Thoracic aorta (tissue), 2 donors: ENCODE data around the gene ATP13A4. TPM values are rescaled to one million over a fixed set of nuclear protein-coding genes. Genes with fewer than 3 reads are reported as not detected.

Experiments used
- ATAC-seq: fragments of 150-250 bp; one replicate; pipeline ENCODE4 v1.8.0; 2017; ENCODE audit warnings: low read depth; ENCODE audit not compliant: insufficient number of reproducible peaks, low FRiP score
- DNase-seq: peaks from one replicate; pipeline ENCODE4 v3.0.0-alpha.2; 2020; ENCODE audit warnings: low spot score
- H3K27ac ChIP-seq, 2 donors: fragments of 200-600 bp; sonication (generic); 1 replicate in 1 of 2; 2 replicates in 1 of 2; pipeline ENCODE4 v1.5.1; 2016; ENCODE audit warnings: mild to moderate bottlenecking in 2 of 2, moderate library complexity in 2 of 2
- H3K27me3 ChIP-seq: fragments of 200-600 bp; sonication (generic); replicated peaks from 2 replicates; pipeline ENCODE4 v1.6.0; 2016; ENCODE audit warnings: mild to moderate bottlenecking; ENCODE audit not compliant: insufficient read depth
- H3K36me3 ChIP-seq: fragments of 200-600 bp; sonication (generic); one replicate; pipeline ENCODE4 v1.5.1; 2016
- H3K4me1 ChIP-seq, 2 donors: fragments of 200-600 bp; sonication (generic); 1 replicate in 1 of 2; 2 replicates in 1 of 2; pipeline versions ENCODE4 v1.5.1 to v1.6.0; 2016; ENCODE audit warnings: low read depth in 2 of 2, mild to moderate bottlenecking in 1 of 2; ENCODE audit not compliant: control insufficient read depth in 1 of 2
- H3K4me3 ChIP-seq: fragments of 200-600 bp; sonication (generic); 2 replicates; pipeline ENCODE4 v1.5.1; 2016; ENCODE audit warnings: mild to moderate bottlenecking
- H3K9me3 ChIP-seq: fragments of 200-600 bp; sonication (generic); 2 replicates; pipeline ENCODE4 v1.5.1; 2016
- CTCF ChIP-seq: fragments of 200-600 bp; sonication (generic); IDR thresholded peaks from one replicate; pipeline ENCODE4 v1.5.1; 2019; ENCODE audit warnings: antibody characterized with exemption
- total RNA-seq, 2 donors: library from RNA; depleted of rRNA; stranded (reverse); fragments of >200 nt; gene quantifications; one replicate each; pipeline versions ENCODE4 v1.1.0 to v1.2.3, GENCODE V29; 2016

ATP13A4 gene
- total RNA-seq, 2 donors from 2014 or later = 0.78 TPM; not detected in 1

DNA sequence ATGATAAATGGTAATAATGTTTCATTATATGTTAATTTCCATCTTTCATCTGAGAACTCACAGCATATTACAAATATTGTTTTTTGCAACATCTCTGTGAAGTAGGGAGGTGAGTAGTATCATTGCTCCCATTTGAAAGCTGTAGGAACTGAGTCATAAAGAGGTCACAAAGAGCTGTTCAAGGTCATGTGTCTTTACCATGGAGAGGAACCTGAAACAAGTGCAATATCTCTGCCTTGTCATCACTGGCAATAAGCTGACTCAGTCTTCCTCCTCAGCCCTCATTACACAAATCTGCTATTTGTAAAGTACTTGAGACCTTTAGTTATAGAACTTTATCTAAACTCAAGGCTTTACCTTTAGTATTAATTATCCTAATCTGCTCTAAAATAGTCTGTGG, 4.4 kb upstream of the ATP13A4 start:
- Histone ChIP-seq H3K4me3 (no peak overlapping the region), H3K27ac (no peak overlapping the region), H3K9me3 (no peaks in the 10 kb centered on the region), H3K4me1 (no peaks in the 10 kb centered on the region), H3K27me3 (no peaks in the 10 kb centered on the region), H3K36me3 (no peaks in the 10 kb centered on the region)
- ATAC-seq = no peak
- no peak for TF ChIP-seq CTCF
- no peak for DNase-seq

GRCh38 chr3:193556841-193557240, 2.1 kb upstream of the ATP13A4 start:
- TF ChIP-seq CTCF = no peak

GRCh38 chr3:193553586-193553985, 1.1 kb downstream of the ATP13A4 start:
- no peak overlapping the region for H3K27ac ChIP-seq
- H3K4me1 ChIP-seq = no peaks in the 10 kb centered on the region
- H3K9me3 ChIP-seq = no peaks in the 10 kb centered on the region
- no peak overlapping the region for H3K4me3 ChIP-seq
- no peaks in the 10 kb centered on the region for H3K27me3 ChIP-seq
- TF ChIP-seq CTCF = no peak
- ATAC-seq (no peak), DNase-seq (no peak)
- no peaks in the 10 kb centered on the region for H3K36me3 ChIP-seq

More at GRCh38 chr3:193556841-193557240, 2.1 kb upstream of the ATP13A4 start:
- Histone ChIP-seq H3K27ac (no peak overlapping the region), H3K4me1 (no peaks in the 10 kb centered on the region), H3K27me3 (no peaks in the 10 kb centered on the region), H3K36me3 (no peaks in the 10 kb centered on the region), H3K9me3 (no peaks in the 10 kb centered on the region), H3K4me3 (no peak overlapping the region)
- ATAC-seq (no peak), DNase-seq (no peak)

DNA sequence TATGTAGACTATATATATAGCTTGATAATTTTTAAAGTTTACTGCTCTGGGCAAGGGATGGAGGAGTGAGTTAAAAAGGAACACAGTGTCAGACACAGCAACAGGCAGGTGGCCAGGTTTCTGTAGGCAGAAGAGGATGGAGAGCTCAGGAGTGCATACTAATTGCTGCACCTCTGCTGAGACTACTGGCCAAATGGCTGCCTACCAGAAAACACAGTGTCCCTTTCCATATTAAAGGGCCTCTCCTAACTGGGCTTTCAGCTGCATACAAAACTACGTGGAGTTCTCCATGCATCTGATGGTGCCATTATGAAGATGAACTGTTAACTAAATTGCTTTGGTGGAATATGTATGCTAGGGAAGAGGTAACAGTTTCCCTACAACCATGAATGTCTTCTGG, 1.8 kb downstream of the ATP13A4 start:
- H3K27ac ChIP-seq = no peak overlapping the region
- H3K9me3 ChIP-seq = no peaks in the 10 kb centered on the region
- TF ChIP-seq CTCF = no peak
- no peaks in the 10 kb centered on the region for H3K27me3 ChIP-seq
- DNase-seq (no peak), ATAC-seq (no peak)
- no peak overlapping the region for H3K4me3 ChIP-seq
- H3K36me3 ChIP-seq = no peaks in the 10 kb centered on the region
- H3K4me1 ChIP-seq = no peaks in the 10 kb centered on the region

DNA sequence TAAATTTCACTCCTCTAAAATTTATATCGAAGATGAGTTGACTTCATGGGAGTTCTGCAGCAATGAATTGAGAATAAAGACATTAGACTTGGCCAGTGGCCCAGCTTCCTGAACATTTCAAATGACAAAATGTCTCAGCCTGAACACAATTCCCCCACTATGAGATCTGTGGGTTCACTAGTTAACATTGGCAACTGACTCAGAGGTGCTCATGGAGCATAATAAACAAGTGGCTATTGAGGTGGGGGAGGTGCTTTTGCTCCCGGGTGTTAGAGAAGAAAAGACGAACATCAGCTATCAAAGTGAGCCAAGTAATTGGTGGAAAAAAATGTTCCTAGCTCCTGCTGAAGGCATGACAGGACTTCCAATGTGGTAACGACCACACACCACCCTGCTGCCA, 6.3 kb downstream of the ATP13A4 start:
- no peaks in the 10 kb centered on the region for H3K9me3 ChIP-seq
- H3K36me3 ChIP-seq = no peaks in the 10 kb centered on the region
- no peaks in the 10 kb centered on the region for H3K27me3 ChIP-seq
- DNase-seq (no peak), ATAC-seq (no peak)
- H3K4me1 ChIP-seq = no peaks in the 10 kb centered on the region
- TF ChIP-seq CTCF = no peak
- no peak overlapping the region for H3K27ac ChIP-seq
- H3K4me3 ChIP-seq = no peak overlapping the region
